ENCODE results near the gene ZNF587.
"Not testable (repeated sequence)": the region's sequence is repeated elsewhere in the genome, so short reads cannot be mapped to it uniquely, and the experiment has no call there.

DNA sequence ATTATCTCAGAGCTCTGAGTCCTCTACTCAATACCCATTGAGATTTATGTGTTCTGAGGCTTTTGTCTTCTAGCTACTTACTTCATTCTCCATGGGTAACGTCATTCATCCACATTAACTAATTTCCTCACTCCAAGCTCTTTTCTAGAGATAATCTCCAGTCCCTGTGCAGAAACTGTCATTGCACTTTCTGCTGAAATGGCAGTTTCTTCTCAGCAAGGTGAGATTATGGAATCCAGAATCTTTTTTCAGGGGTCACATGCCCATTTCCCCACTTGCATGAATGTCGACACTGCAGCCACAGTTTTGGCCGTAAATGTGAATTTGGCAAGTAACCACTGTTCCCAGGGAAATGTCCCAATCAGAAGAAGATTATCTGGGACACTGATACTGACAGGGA lies 12.7 kb downstream of the ZNF587 start:
- TF ChIP-seq, protein P1, sequence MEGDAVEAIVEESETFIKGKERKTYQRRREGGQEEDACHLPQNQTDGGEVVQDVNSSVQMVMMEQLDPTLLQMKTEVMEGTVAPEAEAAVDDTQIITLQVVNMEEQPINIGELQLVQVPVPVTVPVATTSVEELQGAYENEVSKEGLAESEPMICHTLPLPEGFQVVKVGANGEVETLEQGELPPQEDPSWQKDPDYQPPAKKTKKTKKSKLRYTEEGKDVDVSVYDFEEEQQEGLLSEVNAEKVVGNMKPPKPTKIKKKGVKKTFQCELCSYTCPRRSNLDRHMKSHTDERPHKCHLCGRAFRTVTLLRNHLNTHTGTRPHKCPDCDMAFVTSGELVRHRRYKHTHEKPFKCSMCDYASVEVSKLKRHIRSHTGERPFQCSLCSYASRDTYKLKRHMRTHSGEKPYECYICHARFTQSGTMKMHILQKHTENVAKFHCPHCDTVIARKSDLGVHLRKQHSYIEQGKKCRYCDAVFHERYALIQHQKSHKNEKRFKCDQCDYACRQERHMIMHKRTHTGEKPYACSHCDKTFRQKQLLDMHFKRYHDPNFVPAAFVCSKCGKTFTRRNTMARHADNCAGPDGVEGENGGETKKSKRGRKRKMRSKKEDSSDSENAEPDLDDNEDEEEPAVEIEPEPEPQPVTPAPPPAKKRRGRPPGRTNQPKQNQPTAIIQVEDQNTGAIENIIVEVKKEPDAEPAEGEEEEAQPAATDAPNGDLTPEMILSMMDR (conservative IDR thresholded peaks at IDR 0.05; ENCODE audit: low read length): not testable (repeated sequence)
- TF ChIP-seq EZH2phosphoT487 (IDR thresholded peaks at IDR 0.05; ENCODE audit: borderline replicate concordance, low read depth, low read length): not testable (repeated sequence)
